Uterus (tissue), 4 donors: Measurements from ENCODE around the gene CDK5R1. TPM values are rescaled to one million over a fixed set of nuclear protein-coding genes. Genes with fewer than 3 reads are reported as not detected.

Experiments used
- DNase-seq, 2 donors: peaks; one replicate each; pipeline ENCODE4 v3.0.0-alpha.2; 2019 to 2020
- H3K27ac ChIP-seq, 2 donors: fragments of 200-600 bp; sonication (generic); 1 replicate in 1 of 2; 2 replicates in 1 of 2; pipeline ENCODE4 v1.5.1; 2016 to 2018
- H3K27me3 ChIP-seq, 2 donors: fragments of 200-600 bp; sonication (generic); one replicate each; pipeline ENCODE4 v1.5.1; 2018 to 2019; ENCODE audit warnings: control low read depth in 1 of 2
- H3K36me3 ChIP-seq, 2 donors: fragments of 200-600 bp; sonication (generic); one replicate each; pipeline ENCODE4 v1.5.1; 2019; ENCODE audit warnings: control low read depth in 1 of 2
- H3K4me1 ChIP-seq, 2 donors: fragments of 200-600 bp; sonication (generic); one replicate each; pipeline ENCODE4 v1.5.1; 2018 to 2019; ENCODE audit warnings: control low read depth in 1 of 2
- H3K4me3 ChIP-seq, 2 donors: fragments of 200-600 bp; sonication (generic); 1 replicate in 1 of 2; 2 replicates in 1 of 2; pipeline ENCODE4 v1.5.1; 2018 to 2019; ENCODE audit warnings: mild to moderate bottlenecking in 1 of 2
- H3K9me3 ChIP-seq, 2 donors: fragments of 200-600 bp; sonication (generic); one replicate each; pipeline ENCODE4 v1.5.1; 2019; ENCODE audit warnings: control low read depth in 1 of 2
- POLR2A ChIP-seq, 2 donors: fragments of 450-650 bp; IDR thresholded peaks; one replicate each; pipeline ENCODE4 v1.6.1; 2016; ENCODE audit warnings: antibody characterized with exemption in 2 of 2, mild to moderate bottlenecking in 1 of 2, moderate library complexity in 1 of 2
- intact Hi-C: fragments of 100-400 bp; cut with DNase I; formaldehyde crosslinking; loops from one replicate; pipeline ENCODE4 v1.15.1; 2023; ENCODE audit warnings: low total_unique reads
- total RNA-seq, 4 donors: library from RNA; depleted of rRNA in 3 of 4; stranded (reverse); fragments of >200 nt in 3 of 4; gene quantifications; one replicate each; pipeline versions ENCODE4 v1.1.0 to v1.2.4, GENCODE V29; 2014 to 2023
- TF ChIP-seq, protein P1 (sequence below), 4 experiments: fragments of 200-600 bp in 2 of 4; fragments of 450-650 bp in 2 of 4; sonication (generic) in 2 of 4; IDR thresholded peaks; one replicate each; pipeline ENCODE4 v1.5.1; 2016 to 2019; ENCODE audit warnings: antibody characterized with exemption in 4 of 4, mild to moderate bottlenecking in 2 of 4, moderate library complexity in 1 of 4
- donor health status: DM: yes; HTN: yes; CAD: no.

The CDK5R1 gene
- total RNA-seq, 4 donors from 2014 or later, result 0.77 to 2.9 (median 1.4) TPM; not detected in 1

DNA sequence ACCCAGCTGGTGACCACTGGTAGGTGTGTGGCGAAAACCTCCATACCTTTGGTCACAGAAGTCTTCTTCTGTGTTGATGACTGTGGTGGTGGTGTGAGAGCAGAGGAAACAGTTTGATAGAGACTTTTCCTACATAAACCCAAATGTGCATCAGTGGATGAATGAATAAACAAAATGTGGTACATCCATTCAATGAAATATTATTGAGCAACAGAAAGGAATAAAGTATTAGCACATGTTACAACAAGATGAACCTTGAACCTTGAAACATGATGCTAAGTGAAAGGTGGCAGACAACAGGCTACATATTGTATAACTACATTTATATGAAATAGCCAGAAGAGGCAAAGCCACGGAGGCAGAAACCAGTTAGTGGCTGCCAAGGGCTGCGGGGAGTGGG lies 15.2 kb downstream of the CDK5R1 start:
- no peaks in the 10 kb centered on the region for H3K27me3 ChIP-seq
- intact Hi-C loops, result no loop called here
- no peak for DNase-seq
- no peaks in the 10 kb centered on the region for H3K4me1 ChIP-seq
- H3K36me3 ChIP-seq, result no peaks in the 10 kb centered on the region
- TF ChIP-seq, protein P1, sequence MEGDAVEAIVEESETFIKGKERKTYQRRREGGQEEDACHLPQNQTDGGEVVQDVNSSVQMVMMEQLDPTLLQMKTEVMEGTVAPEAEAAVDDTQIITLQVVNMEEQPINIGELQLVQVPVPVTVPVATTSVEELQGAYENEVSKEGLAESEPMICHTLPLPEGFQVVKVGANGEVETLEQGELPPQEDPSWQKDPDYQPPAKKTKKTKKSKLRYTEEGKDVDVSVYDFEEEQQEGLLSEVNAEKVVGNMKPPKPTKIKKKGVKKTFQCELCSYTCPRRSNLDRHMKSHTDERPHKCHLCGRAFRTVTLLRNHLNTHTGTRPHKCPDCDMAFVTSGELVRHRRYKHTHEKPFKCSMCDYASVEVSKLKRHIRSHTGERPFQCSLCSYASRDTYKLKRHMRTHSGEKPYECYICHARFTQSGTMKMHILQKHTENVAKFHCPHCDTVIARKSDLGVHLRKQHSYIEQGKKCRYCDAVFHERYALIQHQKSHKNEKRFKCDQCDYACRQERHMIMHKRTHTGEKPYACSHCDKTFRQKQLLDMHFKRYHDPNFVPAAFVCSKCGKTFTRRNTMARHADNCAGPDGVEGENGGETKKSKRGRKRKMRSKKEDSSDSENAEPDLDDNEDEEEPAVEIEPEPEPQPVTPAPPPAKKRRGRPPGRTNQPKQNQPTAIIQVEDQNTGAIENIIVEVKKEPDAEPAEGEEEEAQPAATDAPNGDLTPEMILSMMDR (IDR thresholded peaks at IDR 0.05), result no peak
- no peak for TF ChIP-seq POLR2A (IDR thresholded peaks at IDR 0.05)
- no peaks in the 10 kb centered on the region for H3K9me3 ChIP-seq
- H3K27ac ChIP-seq, result no peak overlapping the region
- H3K4me3 ChIP-seq, result no peak overlapping the region

DNA sequence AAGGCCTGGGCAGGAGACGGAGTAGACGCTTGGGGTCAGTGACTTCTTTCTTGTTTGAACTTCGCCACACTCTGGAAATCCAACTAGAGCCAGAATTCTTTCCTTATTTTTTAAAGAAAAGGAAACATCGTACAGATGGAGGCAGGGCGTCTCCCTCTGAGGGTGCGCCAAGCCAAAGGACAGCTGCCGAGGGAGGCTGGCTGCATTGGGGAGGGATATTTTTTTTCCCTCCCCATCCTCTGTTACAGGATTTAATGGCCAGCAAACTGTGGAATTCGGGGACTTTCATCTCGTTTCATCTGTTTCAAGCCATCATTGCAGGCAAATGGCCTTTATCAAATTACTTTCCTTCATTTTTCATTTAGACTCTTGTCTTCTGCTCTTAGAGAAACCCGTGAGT lies 15.9 kb downstream of the CDK5R1 start:
- TF ChIP-seq POLR2A (IDR thresholded peaks at IDR 0.05), result no peak
- TF ChIP-seq, protein P1 (IDR thresholded peaks at IDR 0.05), result no peak
- H3K9me3 ChIP-seq, result no peaks in the 10 kb centered on the region
- H3K4me3 ChIP-seq, result no peak overlapping the region
- no peaks in the 10 kb centered on the region for H3K36me3 ChIP-seq
- no peaks in the 10 kb centered on the region for H3K4me1 ChIP-seq
- DNase-seq, result no peak
- H3K27ac ChIP-seq, result no peak overlapping the region
- intact Hi-C loops, result no loop called here
- H3K27me3 ChIP-seq, result no peaks in the 10 kb centered on the region

DNA sequence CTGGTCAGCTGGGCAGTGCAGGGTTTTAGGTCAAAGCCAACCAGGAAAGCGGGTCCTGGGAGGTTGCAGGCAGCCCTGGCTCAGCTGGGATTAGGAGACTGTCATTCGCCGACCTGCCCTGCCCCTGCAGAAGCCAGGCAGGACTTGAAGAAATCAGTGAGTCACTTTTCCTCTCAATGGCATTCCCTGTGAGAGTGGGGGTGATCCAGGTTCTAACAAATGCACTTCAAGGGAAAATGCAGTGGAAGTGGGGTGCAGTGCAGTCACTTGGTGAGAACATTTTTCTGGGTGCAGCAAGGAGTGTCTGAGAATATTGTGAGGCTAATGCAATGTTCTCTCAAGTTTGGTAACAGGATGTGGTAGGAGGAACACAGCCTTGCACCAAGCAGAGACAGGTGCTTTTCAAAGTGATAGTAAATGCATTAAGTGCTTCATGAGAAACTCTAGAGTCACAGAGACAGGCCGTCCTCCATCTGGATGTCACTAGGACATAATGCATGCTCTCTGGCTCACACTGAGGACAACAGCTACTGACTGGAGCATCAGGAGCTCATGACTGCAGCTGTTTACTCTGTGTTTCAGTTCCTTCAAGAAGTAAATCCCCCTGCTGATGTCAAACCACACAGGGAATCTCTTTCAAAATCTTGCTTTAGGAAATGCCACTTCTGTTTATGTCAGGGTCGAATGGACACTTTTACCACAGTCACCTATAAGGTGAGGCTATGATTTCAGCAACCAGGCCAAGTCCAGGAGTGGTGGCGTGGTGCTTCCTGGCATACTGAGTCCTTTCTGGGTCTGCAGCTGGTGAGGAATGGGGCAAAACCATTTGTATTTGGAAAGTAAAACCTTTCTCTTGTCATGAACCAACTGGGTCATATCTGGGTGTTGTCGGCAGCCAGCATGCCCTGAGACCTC lies 16.7 kb downstream of the CDK5R1 start:
- no peak for TF ChIP-seq POLR2A (IDR thresholded peaks at IDR 0.05)
- H3K27ac ChIP-seq, result no peak overlapping the region
- intact Hi-C loops, result no loop called here

DNA sequence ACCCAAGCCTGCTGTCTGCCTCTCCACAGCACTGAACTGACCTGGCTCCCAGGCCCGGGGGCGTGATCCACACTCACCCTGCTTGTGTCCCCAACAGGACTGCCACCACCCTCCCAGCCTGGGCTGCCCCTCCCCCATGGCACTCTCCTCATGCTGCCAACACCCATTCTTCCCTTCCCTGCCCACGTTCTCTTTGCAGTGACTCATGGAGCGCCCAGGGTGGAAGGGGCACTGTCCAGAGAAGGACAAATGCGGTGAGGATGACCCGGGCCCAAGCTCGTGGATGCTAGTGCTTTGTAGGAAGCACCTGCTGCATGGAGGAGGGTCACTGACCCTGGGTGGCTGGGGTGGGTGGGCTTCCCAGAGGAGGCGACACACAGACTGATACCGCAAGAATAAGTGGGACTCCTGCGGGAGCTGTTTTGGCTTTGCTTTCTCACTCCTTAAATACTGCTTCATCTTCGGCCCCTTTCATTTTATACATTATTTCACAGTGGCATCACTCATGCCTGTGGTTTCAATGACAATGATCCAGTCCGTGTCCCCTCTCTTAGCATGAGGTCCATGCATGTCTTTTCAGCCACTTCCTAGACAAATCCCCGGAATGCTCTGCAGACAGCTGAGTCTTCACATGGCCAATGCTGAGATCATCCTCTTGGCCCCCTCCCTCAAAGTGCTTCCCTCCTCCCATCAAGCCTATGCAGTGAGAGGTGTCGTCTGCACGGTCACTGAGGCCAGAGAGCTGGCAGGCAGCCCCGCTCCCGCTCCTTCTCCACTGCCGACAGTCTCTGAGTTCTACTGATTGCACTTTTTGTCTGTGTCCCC lies 17.6 kb downstream of the CDK5R1 start:
- Histone ChIP-seq H3K4me3 (no peak overlapping the region), H3K27ac (no peak overlapping the region), H3K4me1 (no peaks in the 10 kb centered on the region), H3K27me3 (no peaks in the 10 kb centered on the region), H3K36me3 (no peaks in the 10 kb centered on the region), H3K9me3 (no peaks in the 10 kb centered on the region)
- TF ChIP-seq POLR2A (IDR thresholded peaks at IDR 0.05), result no peak
- TF ChIP-seq, protein P1 (IDR thresholded peaks at IDR 0.05), result no peak
- DNase-seq, result no peak
- intact Hi-C loops, result no loop called here

More for the DNA sequence above, 16.7 kb downstream of the CDK5R1 start:
- Histone ChIP-seq H3K9me3 (no peaks in the 10 kb centered on the region), H3K4me3 (no peak overlapping the region), H3K36me3 (no peaks in the 10 kb centered on the region), H3K27me3 (no peaks in the 10 kb centered on the region), H3K4me1 (no peaks in the 10 kb centered on the region)
- no peak for DNase-seq

DNA sequence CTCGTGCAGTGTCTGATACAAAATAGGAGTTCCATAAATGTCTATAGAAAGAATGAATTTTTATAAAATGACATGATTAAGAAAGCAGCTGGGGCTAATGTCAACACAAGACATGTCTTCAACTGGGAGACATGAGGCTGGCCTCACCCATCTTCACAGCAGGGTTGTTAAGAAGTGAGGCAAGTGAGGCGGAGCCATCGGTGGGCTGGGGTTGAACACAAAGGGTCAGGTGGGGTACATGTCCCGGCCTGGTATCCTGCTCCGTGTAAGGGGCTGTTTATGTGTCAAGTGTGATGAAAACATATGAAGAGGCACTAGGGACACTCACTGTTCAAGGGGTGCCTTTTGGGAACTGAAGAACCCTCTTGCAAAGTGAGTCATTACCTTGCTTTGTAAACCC lies 22.1 kb downstream of the CDK5R1 start:
- no peak for TF ChIP-seq POLR2A (IDR thresholded peaks at IDR 0.05)
- TF ChIP-seq, protein P1 (IDR thresholded peaks at IDR 0.05), result no peak
- DNase-seq, result no peak
- Histone ChIP-seq H3K27ac (no peak overlapping the region), H3K27me3 (no peaks in the 10 kb centered on the region), H3K9me3 (no peaks in the 10 kb centered on the region), H3K36me3 (no peaks in the 10 kb centered on the region), H3K4me1 (no peaks in the 10 kb centered on the region), H3K4me3 (no peak overlapping the region)
- intact Hi-C loops, result no loop called here
